MCF 10A (cell line): Measurements from ENCODE around the gene PALS2. TPM values are rescaled to one million over a fixed set of nuclear protein-coding genes. Genes with fewer than 3 reads are reported as not detected.
A peak's percentile ranks its signal among the peaks of the same experiment; 100 is the strongest.

ENCODE experiments used
- BruUV-seq: library from RNA; stranded (reverse); fragments of 400-500 nt; replicated peaks from 2 replicates; lab custom pipeline; 2021; lab: Mats Ljungman, UMichigan
- CTCF ChIA-PET: fragments of 300-600 bp; sonication (Branson Sonifier 250); formaldehyde crosslinking; extraction: SDS; loops from one replicate; lab custom pipeline; 2021; ENCODE audit warnings: antibody characterized with exemption, inconsistent platforms; lab: Yijun Ruan, JAX
- POLR2A ChIA-PET: fragments of 300-600, 350-650 bp; sonication (Branson Sonifier 250); formaldehyde crosslinking; extraction: SDS; loops from one replicate; lab custom pipeline; 2020; ENCODE audit warnings: antibody characterized with exemption, inconsistent platforms; lab: Yijun Ruan, JAX
- DNase-seq: peaks from one replicate; pipeline ENCODE4 v3.0.0-alpha.2; 2018; ENCODE audit not compliant: unreplicated experiment
- H3K27ac Mint-ChIP-seq: one replicate; pipeline ENCODE4 v1.8.0; 2022; ENCODE audit warnings: mild to moderate bottlenecking, low read depth, mixed read lengths; ENCODE audit not compliant: unreplicated experiment
- H3K27me3 Mint-ChIP-seq: one replicate; pipeline ENCODE4 v1.8.0; 2022; ENCODE audit warnings: mixed read lengths; ENCODE audit not compliant: insufficient read depth, unreplicated experiment
- H3K36me3 Mint-ChIP-seq: one replicate; pipeline ENCODE4 v1.8.0; 2022; ENCODE audit warnings: mild to moderate bottlenecking, moderate library complexity, mixed read lengths; ENCODE audit not compliant: insufficient read depth, unreplicated experiment
- H3K4me1 Mint-ChIP-seq: one replicate; pipeline ENCODE4 v1.8.0; 2022; ENCODE audit warnings: mixed read lengths; ENCODE audit not compliant: insufficient read depth, unreplicated experiment
- H3K4me3 Mint-ChIP-seq: one replicate; pipeline ENCODE4 v1.8.0; 2022; ENCODE audit warnings: mild to moderate bottlenecking, moderate library complexity, mixed read lengths; ENCODE audit not compliant: unreplicated experiment
- H3K9me3 Mint-ChIP-seq: one replicate; pipeline ENCODE4 v1.8.0; 2022; ENCODE audit warnings: mixed read lengths; ENCODE audit not compliant: unreplicated experiment
- intact Hi-C: fragments of 100-400 bp; cut with micrococcal nuclease; formaldehyde crosslinking; loops from 2 replicates; pipeline ENCODE4 v1.14.1; 2022
- total RNA-seq: library from RNA; stranded (reverse); gene quantifications from 2 replicates; pipeline ENCODE4 v1.2.3, GENCODE V29; 2022
- TF ChIP-seq, protein P1 (sequence below): fragments of 200-600 bp; IDR thresholded peaks from one replicate; pipeline ENCODE4 v1.8.0; 2022; ENCODE audit warnings: antibody characterized with exemption, mild to moderate bottlenecking; ENCODE audit not compliant: unreplicated experiment

The PALS2 gene
- total RNA-seq, 1 experiment from 2014 or later, result 36.3 TPM

DNA sequence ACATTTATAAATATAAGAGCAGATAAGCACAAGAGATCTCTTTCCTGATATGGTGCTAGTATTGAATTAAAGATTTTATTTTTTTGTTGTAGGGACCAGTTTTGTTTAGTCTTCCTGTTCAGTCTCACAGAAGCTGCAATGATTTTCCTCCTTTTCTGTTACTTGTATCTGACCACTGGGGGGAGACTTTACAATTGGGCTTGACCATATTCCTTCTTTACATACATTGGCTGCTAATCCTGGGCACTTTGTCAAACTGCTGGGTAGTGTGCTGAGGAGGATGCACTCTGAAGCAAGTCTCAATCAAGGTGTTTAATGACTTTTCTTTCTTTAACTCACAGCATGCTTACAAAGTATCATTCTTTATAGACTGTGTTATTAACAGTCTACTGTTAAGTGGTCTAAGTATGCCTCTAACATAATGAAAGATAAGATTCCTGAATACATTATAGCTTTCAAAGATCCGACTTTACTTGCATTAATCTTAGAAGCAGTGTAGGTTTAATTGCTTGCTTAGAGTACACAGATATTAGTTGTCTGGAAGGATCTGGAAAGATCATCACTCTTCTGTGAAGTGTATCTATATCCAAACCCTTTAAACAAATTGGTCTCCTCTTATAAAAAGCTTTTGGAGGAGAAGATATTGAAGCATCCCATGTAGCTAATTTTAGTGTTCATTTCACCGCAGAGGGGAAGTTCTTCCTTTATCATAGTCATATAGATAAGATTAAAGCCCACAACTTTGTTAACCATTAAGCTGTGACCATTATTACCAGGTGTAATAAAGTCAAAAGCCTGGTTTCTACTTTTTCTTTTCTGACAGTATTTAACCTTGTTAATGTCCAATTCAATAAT, 3.1 kb downstream of the PALS2 start:
- ChIA-PET POLR2A (interaction anchor here (0.9 to 6.2 kb wide), 6 partner anchors 12 to 522 kb away, joined by 3 to 47 read pairs (median 4); no protein-coding TSS in a partner anchor), CTCF (interaction anchor here (0.6 to 4.0 kb wide), 23 partner anchors 10 to 1187 kb away, joined by 3 to 60 read pairs (median 4); no protein-coding TSS in a partner anchor)
- TF ChIP-seq, protein P1, sequence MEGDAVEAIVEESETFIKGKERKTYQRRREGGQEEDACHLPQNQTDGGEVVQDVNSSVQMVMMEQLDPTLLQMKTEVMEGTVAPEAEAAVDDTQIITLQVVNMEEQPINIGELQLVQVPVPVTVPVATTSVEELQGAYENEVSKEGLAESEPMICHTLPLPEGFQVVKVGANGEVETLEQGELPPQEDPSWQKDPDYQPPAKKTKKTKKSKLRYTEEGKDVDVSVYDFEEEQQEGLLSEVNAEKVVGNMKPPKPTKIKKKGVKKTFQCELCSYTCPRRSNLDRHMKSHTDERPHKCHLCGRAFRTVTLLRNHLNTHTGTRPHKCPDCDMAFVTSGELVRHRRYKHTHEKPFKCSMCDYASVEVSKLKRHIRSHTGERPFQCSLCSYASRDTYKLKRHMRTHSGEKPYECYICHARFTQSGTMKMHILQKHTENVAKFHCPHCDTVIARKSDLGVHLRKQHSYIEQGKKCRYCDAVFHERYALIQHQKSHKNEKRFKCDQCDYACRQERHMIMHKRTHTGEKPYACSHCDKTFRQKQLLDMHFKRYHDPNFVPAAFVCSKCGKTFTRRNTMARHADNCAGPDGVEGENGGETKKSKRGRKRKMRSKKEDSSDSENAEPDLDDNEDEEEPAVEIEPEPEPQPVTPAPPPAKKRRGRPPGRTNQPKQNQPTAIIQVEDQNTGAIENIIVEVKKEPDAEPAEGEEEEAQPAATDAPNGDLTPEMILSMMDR, result peak; percentile 54
- H3K9me3 Mint-ChIP-seq, result no peaks in the 10 kb centered on the region
- peak overlapping the region; percentile 8 for H3K4me3 Mint-ChIP-seq
- no peaks in the 10 kb centered on the region for H3K27me3 Mint-ChIP-seq
- H3K4me1 Mint-ChIP-seq, result peaks cover 25% of the 10 kb centered on the region
- DNase-seq, result peak; percentile 79
- no TSS peak for BruUV-seq
- no peak overlapping the region for H3K27ac Mint-ChIP-seq
- intact Hi-C loops, result loop anchor here (1.0 to 10.0 kb wide), 5 partner anchors 89 to 714 kb away; no protein-coding TSS in a partner anchor
- peaks cover 6% of the 10 kb centered on the region for H3K36me3 Mint-ChIP-seq

DNA sequence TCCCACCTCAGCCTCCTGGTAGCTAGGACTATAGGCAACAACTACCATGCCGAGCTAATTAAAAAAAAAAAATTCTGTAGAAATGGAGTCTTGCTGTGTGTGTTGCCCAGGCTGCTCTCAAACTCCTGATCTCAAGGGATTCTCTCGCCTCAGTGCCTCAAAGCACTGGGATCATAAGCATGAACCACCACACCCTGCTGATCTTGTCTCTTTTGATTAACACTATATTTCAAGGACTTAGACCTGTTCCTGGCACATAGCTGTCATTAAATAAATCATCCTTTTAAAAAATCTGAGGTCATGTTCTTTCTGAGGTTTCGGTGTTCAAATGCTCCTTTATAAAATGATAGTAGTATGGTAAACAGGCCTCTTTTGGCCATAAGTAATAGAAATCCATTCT, 4.8 kb downstream of the PALS2 start:
- no TSS peak for BruUV-seq
- Mint-ChIP-seq H3K27ac (no peak overlapping the region), H3K4me1 (peaks cover 19% of the 10 kb centered on the region), H3K9me3 (no peaks in the 10 kb centered on the region), H3K27me3 (no peaks in the 10 kb centered on the region), H3K4me3 (no peak overlapping the region), H3K36me3 (peaks cover 6% of the 10 kb centered on the region)
- ChIA-PET POLR2A (interaction anchor here (0.7 kb wide), 1 partner anchor 63 kb away, joined by 5 read pairs; no protein-coding TSS in a partner anchor), CTCF (interaction anchor here (0.6 to 4.0 kb wide), 5 partner anchors 40 to 520 kb away, joined by 3 to 60 read pairs (median 4); no protein-coding TSS in a partner anchor)
- intact Hi-C loops, result loop anchor here (5.0 to 10.0 kb wide), 3 partner anchors 171 to 716 kb away; no protein-coding TSS in a partner anchor
- no peak for DNase-seq
- TF ChIP-seq, protein P1, result no peak

DNA sequence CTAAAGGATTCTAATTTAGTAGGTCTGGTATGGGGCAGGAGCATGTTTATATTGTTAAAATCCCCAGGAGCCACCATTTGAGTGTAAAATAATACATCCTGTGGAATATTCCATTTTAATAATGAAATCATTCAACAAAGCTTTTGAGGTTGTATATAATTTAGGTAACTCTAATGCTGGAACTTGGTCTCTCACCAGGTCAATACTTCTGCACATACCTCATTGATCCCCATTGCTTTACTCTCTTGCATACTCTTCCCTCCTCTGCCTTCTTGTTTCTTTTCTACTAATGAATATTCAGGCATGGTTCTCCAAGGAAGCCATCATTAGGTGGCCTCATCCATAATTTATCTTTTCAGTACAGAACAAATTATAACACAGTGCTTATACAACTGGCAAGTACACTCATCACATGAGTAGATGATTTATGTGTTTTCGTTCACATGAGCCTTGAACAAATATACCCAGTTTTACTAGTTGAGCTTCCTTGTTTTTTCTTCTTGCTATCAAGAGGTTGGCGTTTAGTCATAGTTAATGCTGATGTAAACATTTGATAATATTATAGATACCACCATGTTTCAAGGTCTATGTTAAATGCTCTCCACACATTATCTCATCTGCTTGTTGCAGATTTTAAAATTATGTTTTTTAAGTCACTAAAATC, 7.2 kb downstream of the PALS2 start:
- ChIA-PET CTCF (interaction anchor here (0.6 to 2.0 kb wide), 3 partner anchors 86 to 499 kb away, joined by 3 to 7 read pairs (median 3); no protein-coding TSS in a partner anchor), POLR2A (interaction anchor here (0.9 kb wide), 1 partner anchor 85 kb away, joined by 3 read pairs; no protein-coding TSS in a partner anchor)
- Mint-ChIP-seq H3K27me3 (no peaks in the 10 kb centered on the region), H3K9me3 (no peaks in the 10 kb centered on the region), H3K36me3 (no peaks in the 10 kb centered on the region), H3K27ac (no peak overlapping the region), H3K4me3 (no peak overlapping the region), H3K4me1 (peaks cover 19% of the 10 kb centered on the region)
- no TSS peak for BruUV-seq
- TF ChIP-seq, protein P1, result no peak
- no peak for DNase-seq
- intact Hi-C loops, result no loop called here

DNA sequence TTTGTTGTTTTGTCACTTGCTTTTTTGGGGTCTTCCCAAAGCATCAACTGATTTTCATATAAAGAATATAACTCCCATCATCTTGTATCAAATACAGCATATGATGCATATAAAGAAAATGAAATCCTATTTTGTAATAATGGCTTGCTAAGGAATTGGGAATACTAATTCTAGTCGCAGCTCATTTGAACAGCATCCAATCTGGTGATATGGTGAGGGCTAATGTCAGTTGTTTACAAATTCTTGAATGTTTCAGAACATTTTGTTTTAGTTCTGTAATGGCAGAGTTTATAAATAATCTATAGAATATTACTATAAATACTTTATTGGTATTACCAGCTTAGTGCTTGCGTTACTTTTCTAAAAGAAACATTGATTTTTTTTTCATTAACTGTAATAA, 8.9 kb downstream of the PALS2 start:
- ChIA-PET CTCF (interaction anchor here (0.6 to 1.2 kb wide), 2 partner anchors 25 to 267 kb away, joined by 3 read pairs; no protein-coding TSS in a partner anchor), POLR2A (no interaction called here)
- peaks cover 6% of the 10 kb centered on the region for H3K36me3 Mint-ChIP-seq

More for the DNA sequence above, 8.9 kb downstream of the PALS2 start:
- DNase-seq, result no peak
- no peaks in the 10 kb centered on the region for H3K27me3 Mint-ChIP-seq
- no TSS peak for BruUV-seq
- TF ChIP-seq, protein P1, result no peak
- H3K9me3 Mint-ChIP-seq, result no peaks in the 10 kb centered on the region
- intact Hi-C loops, result no loop called here
- H3K27ac Mint-ChIP-seq, result no peak overlapping the region
- peaks cover 16% of the 10 kb centered on the region for H3K4me1 Mint-ChIP-seq
- no peak overlapping the region for H3K4me3 Mint-ChIP-seq
